HG03135 (cell line): ENCODE data around the gene MRPS30.
A peak's percentile ranks its signal among the peaks of the same experiment; 100 is the strongest.
"Not testable (repeated sequence)": the region's sequence is repeated elsewhere in the genome, so short reads cannot be mapped to it uniquely, and the experiment has no call there.

Experiments
- ATAC-seq: cut with Tn5 transposase; IDR thresholded peaks from one replicate; pipeline ENCODE4 v1.9.1; 2021; ENCODE audit warnings: mild to moderate bottlenecking, moderate library complexity; ENCODE audit not compliant: unreplicated experiment

Gene MRPS30

GRCh38 chr5:44814761-44815160 is 6.0 kb downstream of the MRPS30 start:
- ATAC-seq = no peak

- no peak for ATAC-seq
These were observed 12.4 kb downstream of the MRPS30 start for GRCh38 chr5:44821164-44821563.

GRCh38 chr5:44824662-44825061 is 15.9 kb downstream of the MRPS30 start:
- ATAC-seq = not testable (repeated sequence)

- no peak for ATAC-seq
These were observed 18.9 kb downstream of the MRPS30 start for GRCh38 chr5:44827681-44828080.

- ATAC-seq = no peak
These were observed 20.0 kb downstream of the MRPS30 start for GRCh38 chr5:44828719-44829118.

- ATAC-seq = no peak
These were observed 22.2 kb downstream of the MRPS30 start for GRCh38 chr5:44830951-44831350.

GRCh38 chr5:44833249-44833648 is 24.5 kb downstream of the MRPS30 start:
- no peak for ATAC-seq

GRCh38 chr5:44835693-44836092 is 26.9 kb downstream of the MRPS30 start:
- ATAC-seq = no peak

GRCh38 chr5:44839018-44839681 is 30.4 kb downstream of the MRPS30 start:
- no peak for ATAC-seq

- no peak for ATAC-seq
These were observed 33.9 kb downstream of the MRPS30 start for GRCh38 chr5:44842496-44843282.

GRCh38 chr5:44844744-44845143 is 36.0 kb downstream of the MRPS30 start:
- ATAC-seq = no peak

GRCh38 chr5:44845777-44846176 is 37.0 kb downstream of the MRPS30 start:
- no peak for ATAC-seq

GRCh38 chr5:44847206-44847852 is 38.6 kb downstream of the MRPS30 start:
- ATAC-seq = no peak

GRCh38 chr5:44860267-44860666 is 51.5 kb downstream of the MRPS30 start:
- no peak for ATAC-seq

- ATAC-seq = peak; percentile 73
These were observed 54.1 kb downstream of the MRPS30 start for GRCh38 chr5:44862808-44863207.
